NCI-H128 (cell line): ENCODE data around the gene THYN1.
"Not testable (repeated sequence)": the region's sequence is repeated elsewhere in the genome, so short reads cannot be mapped to it uniquely, and the experiment has no call there.

Experiments
- DNase-seq: peaks from one replicate; lab custom pipeline; 2025; ENCODE audit not compliant: unreplicated experiment; lab: John Stamatoyannopoulos, UW

Gene THYN1

GRCh38 chr11:134253188-134253993 is at the start of gene THYN1, which contains the start of gene ACAD8:
THYN1 (minus strand) TSS chr11:134253352; CDS start chr11:134252882, 470 bp downstream.
ACAD8 (plus strand) TSS chr11:134253568; CDS start chr11:134253601, 33 bp downstream.
- peak; percentile 85 for DNase-seq

DNA sequence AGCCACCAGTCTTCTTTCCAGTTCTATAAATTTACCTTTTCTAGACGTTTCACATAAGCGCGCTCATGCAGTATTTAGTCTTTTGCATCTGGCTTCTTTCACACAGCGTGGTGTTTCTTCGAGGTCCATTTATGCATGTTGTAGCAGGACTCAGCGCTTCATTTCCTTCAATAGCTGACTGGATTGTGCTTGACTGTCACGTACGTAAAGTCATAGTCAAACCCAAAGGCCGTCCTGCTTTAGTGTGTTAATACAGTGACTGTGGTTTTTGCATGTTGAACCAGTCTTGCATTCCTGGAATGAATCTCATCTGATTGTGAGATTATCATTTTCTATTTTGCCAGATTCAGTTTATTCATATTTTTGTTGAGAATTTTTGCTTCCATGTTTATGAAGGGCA is 41.5 kb upstream of the THYN1 start:
- no peak for DNase-seq

- no peak for DNase-seq
These were observed 40.3 kb upstream of the THYN1 start for GRCh38 chr11:134293119-134294113.

DNA sequence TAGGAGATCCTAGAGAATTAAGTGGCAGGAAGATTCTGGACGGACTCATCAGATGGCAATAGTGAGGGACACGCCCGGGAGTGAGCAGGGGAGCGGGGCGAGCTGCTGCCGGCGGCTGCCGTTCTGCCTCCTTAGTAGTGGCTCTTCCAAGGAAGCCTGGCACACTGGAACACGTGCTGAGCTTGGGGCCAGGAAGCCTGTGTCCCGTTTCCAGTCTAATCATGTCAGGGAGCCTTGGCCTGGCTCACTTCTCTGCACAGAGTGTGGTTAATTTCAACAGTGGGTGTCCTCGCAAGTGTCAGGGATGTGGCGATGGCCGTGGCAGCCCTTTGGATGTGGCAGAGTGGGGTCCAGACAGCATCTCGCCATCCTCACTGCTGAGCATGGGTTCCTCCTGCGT is 39.5 kb upstream of the THYN1 start:
- DNase-seq = no peak

GRCh38 chr11:134291196-134291595 is 38.0 kb upstream of the THYN1 start:
- DNase-seq = no peak

DNA sequence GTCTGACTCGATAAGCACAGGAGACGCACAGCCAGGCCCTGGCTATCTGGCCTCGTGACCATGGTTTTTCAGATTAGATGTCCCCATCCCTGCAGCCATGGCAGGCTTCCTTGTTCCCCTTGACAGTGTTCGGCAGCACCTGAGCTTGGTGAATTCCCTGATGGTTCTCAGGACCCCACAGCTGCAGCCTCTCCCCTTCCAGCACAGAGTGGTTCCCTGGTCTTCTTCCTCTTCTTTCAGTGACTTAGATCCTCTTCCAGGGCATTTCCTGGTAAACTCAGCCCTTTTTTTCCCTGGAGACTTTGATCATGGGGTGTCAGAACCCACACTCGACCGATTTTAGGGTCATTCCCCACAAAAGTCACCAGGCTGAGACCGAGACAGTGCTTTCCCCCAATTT is 37.5 kb upstream of the THYN1 start:
- DNase-seq = no peak

- DNase-seq = no peak
These were observed 36.6 kb upstream of the THYN1 start for GRCh38 chr11:134289789-134290188.

DNA sequence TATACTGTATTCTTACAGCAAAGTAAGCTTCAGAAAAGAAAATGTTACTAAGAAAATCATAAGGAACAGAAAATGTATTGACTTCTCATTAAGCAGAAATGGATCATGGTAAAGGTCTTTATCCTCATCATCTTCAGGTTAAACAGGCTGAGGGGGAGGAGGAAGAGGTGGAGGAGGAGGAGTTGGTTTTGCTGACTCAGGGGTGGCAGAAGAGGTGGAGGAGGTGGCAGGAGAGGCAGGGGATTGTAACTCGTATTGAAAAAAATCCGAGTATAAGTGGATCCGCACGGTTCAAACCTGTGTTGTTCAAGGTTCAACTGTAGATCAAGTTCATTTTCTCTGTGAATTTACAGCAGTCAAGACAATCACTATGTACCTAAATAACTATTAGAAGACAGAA is 36.0 kb upstream of the THYN1 start:
- DNase-seq = no peak

DNA sequence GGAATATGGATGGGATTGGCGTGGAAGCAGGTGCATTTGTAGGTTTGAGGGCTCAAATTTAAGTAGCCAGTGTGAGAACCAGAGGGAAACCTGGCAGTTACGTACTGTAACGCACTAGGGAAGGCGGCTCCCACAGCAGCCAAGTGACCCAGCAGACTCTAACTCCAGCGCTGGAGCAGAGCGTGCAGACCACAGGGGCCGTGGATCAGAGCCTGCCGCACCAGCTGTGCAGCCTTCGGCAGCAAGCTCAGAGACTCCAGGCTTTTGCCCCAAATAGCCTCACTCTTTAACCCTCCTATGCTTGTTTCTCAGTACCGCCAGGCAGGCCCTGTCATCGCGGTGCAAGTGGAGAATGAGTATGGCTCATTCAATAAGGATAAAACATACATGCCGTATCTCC is 35.3 kb upstream of the THYN1 start:
- no peak for DNase-seq

GRCh38 chr11:134287561-134287960 is 34.4 kb upstream of the THYN1 start:
- DNase-seq = no peak

DNA sequence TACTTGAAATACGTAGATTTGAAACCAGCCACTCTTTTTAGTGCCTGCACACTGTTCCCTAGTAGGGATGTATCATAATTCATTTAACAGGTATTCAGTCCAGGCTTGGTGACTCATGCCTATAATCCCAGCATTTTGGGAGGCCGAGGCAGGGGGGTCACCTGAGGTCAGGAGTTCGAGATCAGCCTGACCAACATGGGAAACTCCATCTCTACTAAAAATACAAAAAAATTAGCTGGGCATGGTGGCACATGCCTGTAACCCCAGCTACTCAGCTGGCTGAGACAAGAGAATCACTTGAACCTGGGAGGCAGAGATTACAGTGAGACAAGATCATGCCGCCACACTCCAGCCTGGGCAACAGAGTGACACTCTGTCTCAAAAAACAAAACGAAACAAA is 31.2 kb upstream of the THYN1 start:
- not testable (repeated sequence) for DNase-seq

DNA sequence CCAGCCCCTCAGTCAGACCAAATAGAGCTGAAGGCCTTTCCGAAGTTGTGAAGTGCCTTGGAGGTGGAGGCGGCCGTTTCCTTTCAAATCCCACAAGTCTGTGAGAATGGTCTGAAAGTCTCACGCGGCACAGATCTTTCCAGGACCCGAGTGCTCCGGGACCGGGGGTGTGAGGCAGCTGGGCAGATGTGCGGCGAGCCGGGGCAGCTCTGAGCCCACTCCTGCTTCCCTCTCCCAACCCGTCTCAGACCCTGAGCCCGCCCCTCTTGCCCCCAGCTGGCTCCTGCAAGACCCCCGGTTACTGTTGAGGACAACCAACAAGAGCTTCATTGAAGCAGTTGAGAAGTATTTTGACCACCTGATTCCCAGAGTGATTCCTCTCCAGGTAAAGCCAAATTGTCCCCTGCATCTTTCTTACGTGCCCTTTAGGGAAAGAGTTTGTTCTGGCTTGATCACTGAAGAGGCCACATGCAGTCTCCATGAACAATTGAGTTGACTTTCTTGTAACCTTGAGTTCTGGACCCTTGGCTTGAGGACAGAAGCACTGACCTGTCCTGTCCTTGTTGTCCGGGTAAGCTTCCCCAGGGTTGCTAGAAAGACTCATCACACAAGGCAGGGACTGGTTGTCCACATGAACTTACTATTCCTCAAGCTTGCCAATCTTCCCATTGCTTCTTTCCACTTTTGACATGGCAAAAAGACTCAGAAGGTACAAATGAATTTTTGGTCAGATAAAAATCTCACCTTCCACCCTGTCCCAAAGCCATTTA is 30.5 kb upstream of the THYN1 start:
- no peak for DNase-seq

GRCh38 chr11:134282121-134283045 is 29.2 kb upstream of the THYN1 start:
- DNase-seq = no peak

- DNase-seq = not testable (repeated sequence)
These were observed 28.5 kb upstream of the THYN1 start for GRCh38 chr11:134281635-134282034.

- no peak for DNase-seq
These were observed 25.2 kb upstream of the THYN1 start for GRCh38 chr11:134278356-134278755.

- no peak for DNase-seq
These were observed 24.2 kb upstream of the THYN1 start for GRCh38 chr11:134277183-134278001.

- no peak for DNase-seq
These were observed 23.4 kb upstream of the THYN1 start for GRCh38 chr11:134276396-134277182.
